LHCN-M2 (cell line): ENCODE measurements around the gene RHEBL1. TPM values are rescaled to one million over a fixed set of nuclear protein-coding genes. Genes with fewer than 3 reads are reported as not detected.
"Not testable (repeated sequence)": the region's sequence is repeated elsewhere in the genome, so short reads cannot be mapped to it uniquely, and the experiment has no call there.

Experiments
- DNase-seq: peaks from one replicate; pipeline ENCODE4 v3.0.0-alpha.2; 2012; ENCODE audit warnings: low read depth
- total RNA-seq: library from RNA; depleted of rRNA; stranded (reverse); fragments of >200 nt; gene quantifications from 2 replicates; pipeline ENCODE4 v1.2.3, GENCODE V29; 2014

RHEBL1 gene
- total RNA-seq, 1 experiment from 2014 or later = 2.9 TPM

- no peak for DNase-seq
Measured at GRCh38 chr12:49089821-49090773, 20.3 kb upstream of the RHEBL1 start.

DNA sequence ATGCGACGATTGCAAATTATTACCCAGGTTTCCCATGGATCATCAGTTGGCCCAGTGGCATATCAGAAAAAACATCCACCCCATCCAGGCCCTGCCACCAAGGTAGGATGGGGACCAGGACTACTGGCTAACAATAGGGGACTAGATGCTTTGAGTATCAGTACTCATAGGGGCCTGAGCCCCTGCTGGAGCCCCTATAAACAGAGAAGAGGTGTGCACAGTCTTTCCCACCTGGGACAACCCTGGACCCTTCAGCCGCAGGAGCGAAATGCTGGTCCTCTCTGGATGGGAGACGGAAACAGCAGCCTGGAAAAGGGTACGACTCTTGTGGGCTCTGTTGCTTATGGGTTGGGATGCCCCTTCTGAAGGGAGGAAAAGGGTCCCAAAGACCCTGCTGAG, 19.2 kb upstream of the RHEBL1 start:
- no peak for DNase-seq

DNA sequence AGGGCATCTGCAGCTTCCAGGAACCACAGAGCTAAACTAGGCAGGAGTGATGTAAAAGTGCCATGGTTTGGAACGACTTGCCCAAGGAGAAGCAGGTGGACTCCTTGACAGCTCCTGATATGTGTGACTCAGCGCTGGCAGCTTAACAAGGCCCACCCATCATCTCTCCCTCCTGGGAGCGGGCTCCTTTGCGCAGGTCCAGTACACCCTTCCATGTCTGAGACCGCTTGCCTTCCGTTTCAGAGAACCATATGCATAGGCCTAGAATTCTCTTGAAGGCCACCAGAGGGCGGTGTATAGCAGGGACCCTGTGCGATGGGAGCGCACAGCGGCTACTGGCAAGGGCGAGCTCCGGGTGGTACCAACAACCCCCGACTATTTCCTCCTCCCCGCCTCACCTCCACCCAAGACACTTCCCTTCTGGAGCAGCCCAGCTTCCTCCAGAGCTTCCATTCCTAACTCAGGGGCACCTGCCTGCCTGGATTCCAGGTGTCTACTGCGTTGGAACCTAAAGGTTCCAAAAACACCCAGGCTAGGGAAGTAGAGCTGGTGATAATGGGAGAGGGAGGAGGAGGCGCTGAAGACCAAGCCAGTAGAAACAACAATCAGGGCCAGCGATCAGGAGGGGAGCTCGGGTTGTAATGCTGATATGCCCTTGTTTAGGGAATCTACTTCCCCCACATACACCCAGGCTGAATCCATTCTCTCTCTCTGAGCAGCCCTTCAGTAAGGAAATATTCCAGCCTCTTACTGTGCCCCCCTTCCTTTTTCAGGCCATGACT, 18.6 kb upstream of the RHEBL1 start:
- DNase-seq = peak; percentile 93

- DNase-seq = no peak
Measured at GRCh38 chr12:49086116-49086515, 16.3 kb upstream of the RHEBL1 start.

- no peak for DNase-seq
Measured at GRCh38 chr12:49084438-49084837, 14.7 kb upstream of the RHEBL1 start.

DNA sequence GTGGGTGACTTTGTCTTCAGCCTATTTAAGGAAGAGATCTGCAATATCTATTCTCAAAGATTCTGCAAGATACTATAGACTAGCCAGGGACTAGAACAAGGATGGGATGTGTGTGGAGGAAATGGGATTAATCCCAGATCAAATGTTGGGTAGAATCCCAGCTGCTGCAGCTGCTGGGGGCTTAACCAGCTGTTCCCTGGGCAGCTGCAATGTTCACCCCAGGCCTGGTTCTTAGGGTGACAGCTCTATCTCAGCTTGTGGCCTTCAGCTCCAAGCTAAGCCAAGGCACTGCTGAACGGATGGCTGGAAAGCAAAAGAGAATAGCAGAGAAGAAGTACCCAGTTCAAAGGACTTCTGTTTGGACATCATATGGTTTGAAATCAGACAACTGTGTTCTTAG, 10.0 kb upstream of the RHEBL1 start:
- peak; percentile 90 for DNase-seq

DNA sequence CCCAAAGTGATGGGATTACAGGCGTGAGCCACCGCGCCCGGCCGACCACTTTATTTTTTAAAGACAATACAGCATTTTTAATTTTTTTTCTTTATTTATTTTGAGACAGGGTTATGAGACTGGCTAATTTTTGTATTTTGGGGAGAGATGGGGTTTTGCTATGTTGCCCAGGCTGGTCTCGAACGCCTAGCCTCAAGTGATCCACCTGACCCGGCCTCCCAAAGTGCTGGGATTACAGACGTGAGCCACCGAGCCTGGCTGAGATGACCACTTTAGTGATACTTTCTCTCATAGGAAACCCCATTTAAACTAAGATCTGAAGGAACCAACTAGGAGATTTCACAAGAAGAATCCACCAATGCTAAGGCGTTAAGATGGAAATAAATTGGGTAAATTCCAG, 1.2 kb upstream of the RHEBL1 start:
- no peak for DNase-seq

DNA sequence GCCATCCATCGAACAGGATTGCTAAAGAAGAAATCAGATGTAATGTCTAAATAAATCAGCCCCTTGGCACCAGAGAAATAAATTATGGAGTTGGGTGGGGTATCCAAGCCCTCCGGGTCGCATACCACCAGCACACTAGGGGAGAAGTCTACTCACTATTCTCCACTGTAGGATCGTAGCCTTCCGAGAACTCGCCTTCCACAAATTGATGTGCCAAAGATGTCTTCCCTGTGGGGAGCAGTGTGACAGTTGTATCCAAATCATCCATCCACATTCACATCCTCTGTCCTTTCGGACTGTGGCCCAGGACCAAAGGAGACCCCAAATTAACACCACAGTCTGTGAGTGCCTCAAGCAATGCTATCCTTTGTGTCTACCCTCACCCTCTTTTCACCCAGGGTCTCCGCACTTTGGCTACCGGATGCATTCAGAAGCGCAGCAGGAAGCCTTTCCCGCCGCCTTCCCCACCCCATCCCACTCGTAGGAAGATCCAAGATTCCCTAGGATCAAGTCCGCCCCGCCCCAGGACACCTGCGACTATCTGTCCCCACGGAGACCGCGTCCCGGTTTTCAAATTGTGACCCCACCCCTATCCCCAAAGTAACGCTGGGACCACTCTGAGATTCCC, 786 bp downstream of the RHEBL1 start:
- no peak for DNase-seq

DNA sequence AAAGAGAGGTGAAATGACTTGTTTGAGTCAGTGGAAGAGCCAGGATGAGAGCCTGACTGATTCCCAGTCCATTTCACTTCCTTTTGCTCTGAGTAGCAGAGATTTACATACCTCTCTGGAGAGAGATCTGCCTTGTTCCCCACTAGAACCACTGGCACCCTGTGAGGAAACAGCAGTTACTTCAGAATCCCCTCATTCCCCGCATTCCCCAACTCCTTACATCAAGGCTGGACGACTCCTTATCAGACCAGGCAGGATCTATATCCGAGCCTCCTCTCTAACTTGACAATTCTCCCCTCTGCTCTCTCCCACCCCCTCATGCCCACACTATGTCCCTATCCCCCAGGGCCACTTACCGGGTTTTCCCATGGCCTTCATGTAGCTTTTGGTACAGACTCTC, 3.7 kb downstream of the RHEBL1 start:
- no peak for DNase-seq

DNA sequence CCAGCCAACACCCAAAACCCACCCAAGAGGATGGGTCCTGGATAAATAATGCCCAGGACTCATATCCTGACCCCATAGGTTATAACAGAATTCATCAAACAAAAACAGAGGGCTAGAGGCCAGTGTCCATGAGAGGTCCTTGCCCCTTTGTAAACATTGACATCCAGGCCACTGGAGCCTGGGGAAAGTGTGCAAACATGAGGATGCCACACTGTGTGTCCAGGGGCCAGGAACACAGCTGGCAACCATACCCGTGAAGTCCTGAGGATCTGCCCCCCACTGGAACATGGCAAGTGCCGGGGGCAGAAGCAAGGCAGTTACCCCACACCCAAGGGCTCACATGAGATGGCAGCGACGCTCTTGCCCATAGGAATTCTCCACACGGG, 5.0 kb downstream of the RHEBL1 start:
- no peak for DNase-seq

DNA sequence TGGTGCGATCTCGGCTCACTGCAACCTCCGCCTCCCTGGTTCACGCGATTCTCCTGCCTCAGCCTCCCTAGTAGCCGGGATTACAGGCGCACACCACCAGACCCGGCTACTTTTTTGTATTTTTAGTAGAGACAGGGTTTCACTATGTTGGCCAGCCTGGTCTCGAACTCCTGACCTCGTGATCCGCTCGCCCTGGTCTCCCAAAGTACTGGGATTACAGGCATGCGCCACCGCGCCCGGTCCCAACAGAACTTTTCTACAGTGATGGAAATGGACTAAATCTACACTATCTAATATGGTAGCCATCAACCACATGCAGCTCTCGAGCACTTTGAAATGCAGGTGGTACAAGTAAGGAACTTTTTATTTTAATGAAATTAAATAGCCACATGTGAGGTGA, 7.9 kb downstream of the RHEBL1 start:
- DNase-seq = not testable (repeated sequence)

GRCh38 chr12:49061157-49061650, 8.6 kb downstream of the RHEBL1 start:
- no peak for DNase-seq

DNA sequence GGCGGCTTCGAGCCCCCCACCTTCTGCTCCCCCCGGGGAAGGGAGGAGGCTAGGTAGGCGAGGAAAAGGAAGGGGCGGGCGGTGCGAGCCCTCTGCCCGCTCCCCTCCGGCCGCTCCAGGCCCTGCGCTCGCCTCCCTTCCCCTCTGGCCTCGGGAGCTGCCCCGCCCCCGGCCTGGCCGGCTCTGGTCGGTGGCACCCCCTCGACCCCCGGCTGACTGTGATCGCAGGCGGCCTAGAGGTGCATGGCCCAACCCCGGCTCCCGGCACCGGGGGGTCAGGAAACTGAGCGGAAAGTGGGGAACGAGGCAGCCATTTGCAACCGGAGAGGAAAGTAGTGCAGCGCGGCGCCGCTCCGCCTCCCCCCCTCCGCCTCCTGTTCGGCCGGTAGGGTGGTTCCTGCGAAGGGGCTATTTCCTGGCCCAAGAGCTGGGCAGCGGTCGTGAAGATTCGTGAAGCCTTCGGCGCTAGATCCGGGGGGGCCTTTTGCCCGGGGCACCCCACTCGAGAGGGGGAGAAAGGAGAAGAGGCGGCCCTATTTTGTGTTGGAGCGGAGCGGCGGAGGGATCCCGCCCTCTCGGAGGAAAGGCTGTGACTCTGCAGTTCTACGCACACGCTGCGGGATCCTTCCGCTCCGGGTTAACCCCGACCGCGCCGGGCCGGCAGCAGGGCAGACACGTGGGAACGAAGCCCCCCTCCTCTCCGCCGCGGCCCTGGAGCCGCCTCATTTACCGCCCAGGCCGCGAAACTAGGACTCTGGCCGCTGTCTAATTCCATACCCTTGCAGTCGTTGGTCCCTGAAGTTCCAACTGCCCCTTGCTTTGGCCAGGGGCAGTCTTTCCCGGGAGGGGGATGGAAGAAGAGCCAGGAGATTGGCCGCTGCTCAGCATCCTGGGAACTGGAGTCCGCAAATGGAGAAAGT, 9.3 kb downstream of the RHEBL1 start, which contains the start of gene KMT2D:
TSS of gene KMT2D (minus strand) at position 558 of the 920 bp plus-strand sequence. CDS start 5,470 bp downstream, outside the sequence.
- peak; percentile 93 for DNase-seq

DNA sequence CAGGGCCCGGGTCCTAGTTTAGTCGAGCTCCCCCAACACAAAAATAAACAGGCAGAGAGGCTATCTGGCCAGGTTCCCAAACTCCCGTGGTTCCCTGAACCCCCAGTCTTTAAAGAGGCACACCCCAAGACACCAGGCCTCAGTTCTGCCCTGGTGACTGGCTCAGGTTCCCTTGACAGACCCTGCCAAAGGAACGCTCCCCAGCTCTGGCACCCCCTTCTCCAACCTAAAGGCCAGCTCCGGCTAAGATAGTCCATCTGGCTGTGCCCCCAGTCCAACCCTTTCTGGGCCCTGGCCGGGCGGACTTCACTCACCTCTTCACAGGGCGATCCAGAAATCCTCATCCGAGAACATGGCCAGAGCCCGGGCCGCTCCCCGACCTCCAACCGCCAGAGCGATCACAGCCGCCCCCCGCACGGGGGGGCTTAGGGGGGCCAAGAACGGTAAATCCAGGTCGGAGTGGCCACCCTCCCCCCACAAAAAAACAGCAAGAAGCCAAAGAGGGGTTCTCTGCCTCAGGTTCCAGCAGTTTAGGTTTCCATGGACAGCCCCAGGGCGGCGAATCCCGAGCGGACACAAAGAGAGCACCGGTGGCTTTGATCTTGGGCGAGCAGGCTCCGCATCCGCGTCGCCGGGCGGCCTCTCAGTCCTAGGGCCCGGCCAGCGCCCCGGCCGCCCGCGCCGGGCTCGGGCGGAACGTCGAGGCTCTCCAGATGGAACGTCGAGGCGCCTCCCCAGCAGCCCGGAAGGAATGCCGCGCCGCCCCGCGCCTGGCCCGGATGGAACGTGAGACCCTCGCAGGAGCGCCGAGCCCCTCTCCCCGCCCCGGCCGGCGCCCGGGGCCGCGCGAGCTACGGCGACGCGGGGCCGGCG, 10.2 kb downstream of the RHEBL1 start:
- DNase-seq = no peak

GRCh38 chr12:49059045-49059298, 10.8 kb downstream of the RHEBL1 start:
- no peak for DNase-seq

- no peak for DNase-seq
Measured at GRCh38 chr12:49058366-49059044, 11.3 kb downstream of the RHEBL1 start.

- no peak for DNase-seq
Measured at GRCh38 chr12:49057888-49058287, 11.9 kb downstream of the RHEBL1 start.

DNA sequence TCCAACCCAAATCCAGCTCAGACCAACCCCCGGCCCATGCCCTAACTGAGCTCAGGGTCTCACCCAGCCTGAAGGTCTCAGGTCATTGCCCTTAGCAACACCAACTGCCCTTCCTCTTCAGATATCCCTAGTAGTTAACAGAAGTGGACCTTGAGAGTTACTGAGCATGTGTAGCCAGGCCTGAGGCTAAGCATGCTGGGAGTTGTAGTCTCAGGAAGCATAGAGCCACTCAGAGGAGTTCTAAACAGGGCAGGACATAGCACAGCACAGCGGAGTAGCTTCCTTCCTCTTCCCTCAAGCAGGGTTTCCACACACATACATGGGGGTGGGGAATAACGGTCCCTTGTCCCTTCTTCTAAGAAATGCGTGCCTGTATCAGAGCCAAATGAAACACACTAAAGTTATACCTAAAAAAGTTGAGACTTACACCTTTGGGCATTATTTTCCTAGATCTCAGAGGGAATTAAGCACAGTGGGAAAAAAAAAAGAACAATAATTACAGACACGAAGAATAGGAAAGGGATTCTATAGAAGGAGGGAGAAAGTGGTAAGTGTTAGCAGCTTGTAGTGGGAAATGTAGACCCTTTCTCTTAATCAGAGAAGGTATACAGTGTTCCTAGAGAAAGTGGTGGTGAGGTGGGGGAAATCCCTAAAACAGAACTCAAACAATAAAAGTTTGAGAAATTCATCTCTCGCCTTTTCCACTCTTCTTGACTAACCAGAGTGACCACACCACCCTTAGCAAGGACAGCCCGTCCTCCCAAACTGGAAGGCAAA, 13.6 kb downstream of the RHEBL1 start:
- DNase-seq = peak; percentile 71

DNA sequence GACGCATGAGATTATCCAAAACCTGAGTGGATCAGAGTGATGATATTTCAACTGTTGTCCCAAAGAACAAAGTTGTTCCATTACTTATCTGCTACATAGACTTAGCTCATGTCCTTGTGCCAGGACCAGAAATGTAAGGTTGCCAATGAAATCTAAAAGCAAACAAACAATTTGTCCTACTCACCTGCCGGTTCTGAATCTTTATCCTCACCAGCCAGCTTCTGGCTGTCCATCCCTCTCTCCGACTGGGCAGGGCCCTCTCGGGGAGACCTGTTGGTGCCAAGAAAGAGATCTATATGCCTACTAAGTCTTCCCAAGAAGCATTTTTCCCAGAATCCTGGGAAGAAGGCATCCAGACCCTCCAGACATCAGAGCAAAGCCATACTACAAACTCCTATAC, 14.7 kb downstream of the RHEBL1 start:
- no peak for DNase-seq
